GM19324 (cell line): ENCODE measurements around the gene TRIM62.

ENCODE experiments used
- ATAC-seq: cut with Tn5 transposase; IDR thresholded peaks from one replicate; pipeline ENCODE4 v1.9.1; 2021; ENCODE audit warnings: mild to moderate bottlenecking, moderate library complexity; ENCODE audit not compliant: unreplicated experiment, low FRiP score

TRIM62 gene

GRCh38 chr1:33181921-33182341 is at the start of gene TRIM62:
TRIM62 (minus strand) TSS chr1:33182043; CDS start chr1:33181432, 611 bp downstream.
- peak; percentile 48 for ATAC-seq

- ATAC-seq: no peak
Observed at GRCh38 chr1:33231166-33231565, 49.3 kb upstream of the TRIM62 start.

- ATAC-seq: no peak
Observed at GRCh38 chr1:33228935-33229487, 47.2 kb upstream of the TRIM62 start.

- ATAC-seq: no peak
Observed at GRCh38 chr1:33225586-33225985, 43.7 kb upstream of the TRIM62 start.

GRCh38 chr1:33224166-33224707 is 42.4 kb upstream of the TRIM62 start:
- no peak for ATAC-seq

GRCh38 chr1:33222381-33222780 is 40.5 kb upstream of the TRIM62 start:
- no peak for ATAC-seq

- ATAC-seq: no peak
Observed at GRCh38 chr1:33221385-33221758, 39.5 kb upstream of the TRIM62 start.

- no peak for ATAC-seq
Observed at GRCh38 chr1:33220676-33221384, 39.0 kb upstream of the TRIM62 start.

GRCh38 chr1:33219886-33220661 is 38.2 kb upstream of the TRIM62 start:
- no peak for ATAC-seq

GRCh38 chr1:33211972-33212371 is 30.1 kb upstream of the TRIM62 start:
- no peak for ATAC-seq

GRCh38 chr1:33206340-33206739 is 24.5 kb upstream of the TRIM62 start:
- ATAC-seq: no peak

GRCh38 chr1:33195556-33195955 is 13.7 kb upstream of the TRIM62 start:
- ATAC-seq: no peak

GRCh38 chr1:33191731-33192275 is 10.0 kb upstream of the TRIM62 start:
- ATAC-seq: no peak

- ATAC-seq: no peak
Observed at GRCh38 chr1:33190701-33191100, 8.9 kb upstream of the TRIM62 start.

GRCh38 chr1:33188572-33189275 is 6.9 kb upstream of the TRIM62 start:
- no peak for ATAC-seq

GRCh38 chr1:33186936-33187335 is 5.1 kb upstream of the TRIM62 start:
- no peak for ATAC-seq

- ATAC-seq: no peak
Observed at GRCh38 chr1:33185541-33185940, 3.7 kb upstream of the TRIM62 start.

- no peak for ATAC-seq
Observed at GRCh38 chr1:33183306-33183705, 1.5 kb upstream of the TRIM62 start.

- no peak for ATAC-seq
Observed at GRCh38 chr1:33182896-33183295, 1.1 kb upstream of the TRIM62 start.

- no peak for ATAC-seq
Observed at GRCh38 chr1:33182401-33182841, 578 bp upstream of the TRIM62 start.
